NCI-H2196 treated with DMSO at 0.1 percent for 48 hours (cell line): Measurements from ENCODE around the gene TNP2.
"Not testable (repeated sequence)": the region's sequence is repeated elsewhere in the genome, so short reads cannot be mapped to it uniquely, and the experiment has no call there.

Experiments used
- DNase-seq: peaks from one replicate; lab custom pipeline; 2025; ENCODE audit not compliant: unreplicated experiment; lab: John Stamatoyannopoulos, UW

TNP2 gene

GRCh38 chr16:11225677-11226549 lies 43.2 kb downstream of the TNP2 start:
- no peak for DNase-seq

- no peak for DNase-seq
Observed at GRCh38 chr16:11224894-11225676, 44.0 kb downstream of the TNP2 start.

- DNase-seq: no peak
Observed at GRCh38 chr16:11224096-11224893, 44.8 kb downstream of the TNP2 start.

- not testable (repeated sequence) for DNase-seq
Observed at GRCh38 chr16:11220507-11220906, 48.6 kb downstream of the TNP2 start.

GRCh38 chr16:11219178-11219577 lies 49.9 kb downstream of the TNP2 start:
- no peak for DNase-seq

- DNase-seq: no peak
Observed at GRCh38 chr16:11218604-11218962, 50.5 kb downstream of the TNP2 start.
